NCI-H226 (cell line): ENCODE data around the gene CABLES1.
"Not testable (repeated sequence)": the region's sequence is repeated elsewhere in the genome, so short reads cannot be mapped to it uniquely, and the experiment has no call there.

Source experiments
- DNase-seq: peaks from one replicate; pipeline ENCODE4 v3.0.0-alpha.2; 2015

CABLES1 gene

GRCh38 chr18:23143016-23143814, 7.9 kb downstream of the CABLES1 start:
- peak; percentile 24 for DNase-seq

DNA sequence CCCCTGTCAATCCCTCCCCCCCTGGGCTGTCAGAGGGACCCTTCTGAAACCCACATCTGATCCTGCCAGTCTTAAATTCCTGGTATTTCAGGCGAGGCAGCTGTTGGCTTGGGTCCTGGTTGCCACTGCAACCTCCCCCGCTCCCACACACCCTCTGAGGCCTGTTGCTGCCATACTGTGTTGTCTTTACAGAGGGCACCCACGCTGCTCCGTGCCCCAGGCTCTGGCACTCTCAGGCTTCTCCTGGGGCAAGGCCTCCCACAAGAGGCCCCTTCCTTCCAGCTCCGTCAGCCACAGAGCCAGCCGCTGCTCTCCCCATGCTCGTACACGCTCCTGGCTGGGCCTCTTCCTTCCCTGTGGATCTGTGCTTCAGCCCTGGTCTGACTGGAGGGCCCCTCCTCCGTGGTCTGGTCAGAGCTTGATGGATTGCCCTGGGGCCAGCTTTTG, 8.6 kb downstream of the CABLES1 start:
- DNase-seq: peak; percentile 34

DNA sequence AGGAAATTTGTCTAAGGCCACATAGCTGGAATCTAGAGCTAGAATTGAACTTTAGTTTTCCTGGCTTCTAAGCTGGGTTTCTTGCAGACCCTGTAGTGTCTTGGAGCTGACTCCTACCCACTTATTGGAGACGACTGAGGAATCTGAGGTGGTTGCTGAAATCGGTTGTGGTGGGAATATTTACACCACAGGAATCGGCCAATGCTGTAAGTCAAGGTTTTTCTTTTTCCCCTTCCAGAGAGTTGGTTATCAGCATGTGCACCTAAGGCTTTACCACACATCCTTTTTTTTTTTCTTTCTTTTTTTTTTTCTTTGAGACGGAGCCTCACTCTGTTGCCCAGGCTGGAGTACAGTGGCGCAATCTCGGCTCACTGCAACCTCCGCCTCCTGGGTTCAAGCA, 9.4 kb downstream of the CABLES1 start:
- no peak for DNase-seq

DNA sequence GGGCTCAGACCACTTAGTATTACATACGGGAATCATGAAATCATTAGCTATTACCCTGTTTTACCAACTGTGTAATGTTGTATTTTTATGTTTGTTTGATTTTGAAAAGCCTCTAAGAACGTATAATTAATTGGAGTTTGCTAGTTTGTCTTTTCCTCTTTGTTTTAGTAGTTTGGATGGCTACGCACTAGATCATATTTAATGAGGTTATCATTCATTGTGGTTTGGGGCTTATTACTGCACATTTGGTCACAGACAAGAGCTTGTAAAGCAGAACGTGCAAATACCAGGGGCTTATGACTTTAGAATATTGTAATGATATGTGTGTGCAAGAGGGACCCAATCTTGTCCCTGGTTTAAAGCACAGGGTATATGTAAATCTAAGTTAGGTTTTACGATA, 10.3 kb downstream of the CABLES1 start:
- no peak for DNase-seq

DNA sequence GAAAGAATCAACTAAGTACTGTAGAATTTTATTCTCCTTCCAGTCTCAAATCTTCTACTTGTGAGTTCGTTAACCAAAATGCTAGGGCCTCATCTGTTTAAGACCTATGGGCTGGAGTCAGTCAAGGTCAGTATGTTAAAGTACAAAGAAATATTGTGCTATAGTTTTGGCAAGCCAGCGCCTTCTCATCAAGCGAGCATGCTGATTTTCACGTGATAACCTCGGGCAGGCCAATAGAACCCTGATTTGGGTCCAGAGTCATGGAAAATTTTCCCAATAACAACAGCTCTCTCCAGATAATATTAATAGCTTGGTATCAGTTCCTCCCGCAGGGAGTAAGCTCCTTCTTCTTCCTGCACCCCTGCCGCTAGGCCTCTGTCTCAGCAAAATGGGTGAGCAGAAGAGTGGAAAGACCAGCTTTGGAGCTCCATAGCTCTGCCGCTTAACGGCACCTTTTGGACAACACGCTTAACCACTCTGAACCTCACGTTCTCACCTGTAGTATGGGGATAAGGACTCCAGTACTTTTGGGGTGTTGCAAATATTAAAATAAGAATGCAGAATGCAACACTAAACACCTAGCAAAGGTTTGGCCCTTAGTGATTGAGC, 11.7 kb downstream of the CABLES1 start:
- DNase-seq: no peak

DNA sequence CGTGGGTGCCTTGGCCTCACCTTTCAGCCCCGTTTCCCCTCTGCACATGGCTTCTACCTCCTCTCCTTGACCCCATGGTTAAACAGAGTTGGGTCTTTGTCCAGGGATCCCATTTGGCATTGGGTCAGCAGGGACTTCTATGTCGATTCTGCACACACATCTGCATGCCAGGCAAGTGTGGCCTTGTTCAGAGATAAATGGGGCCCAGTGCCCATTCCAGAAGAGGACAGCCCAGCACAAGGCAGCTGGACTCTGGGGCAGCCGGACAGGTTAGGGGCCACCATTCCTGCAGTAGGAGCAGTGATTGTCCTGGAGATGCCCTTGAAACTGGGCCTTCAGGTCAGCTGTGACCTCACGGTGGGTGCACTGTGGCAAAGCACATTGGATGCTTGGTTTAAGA, 13.1 kb downstream of the CABLES1 start:
- DNase-seq: no peak

- DNase-seq: no peak
Measured at GRCh38 chr18:23149570-23149969, 14.3 kb downstream of the CABLES1 start.

GRCh38 chr18:23151414-23152099, 16.3 kb downstream of the CABLES1 start:
- no peak for DNase-seq

DNA sequence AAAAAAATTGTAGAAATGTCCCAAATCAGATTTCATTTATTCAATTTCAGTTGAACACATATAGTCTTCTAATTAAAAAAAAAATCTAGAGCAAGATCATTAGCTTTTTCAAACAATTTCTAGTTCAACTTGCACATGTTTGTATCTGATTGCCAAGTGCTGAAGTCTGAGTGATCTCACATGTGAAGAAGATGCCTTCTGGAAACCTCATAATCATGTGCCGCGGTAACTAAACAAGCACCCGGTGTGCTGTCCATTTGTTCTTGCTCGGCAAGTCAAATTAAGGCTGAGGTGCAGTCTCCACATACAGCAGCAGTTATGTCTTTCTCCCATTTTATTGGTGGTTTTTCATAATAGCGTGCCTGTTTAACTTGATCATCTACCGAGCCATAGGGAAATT, 18.7 kb downstream of the CABLES1 start:
- no peak for DNase-seq

DNA sequence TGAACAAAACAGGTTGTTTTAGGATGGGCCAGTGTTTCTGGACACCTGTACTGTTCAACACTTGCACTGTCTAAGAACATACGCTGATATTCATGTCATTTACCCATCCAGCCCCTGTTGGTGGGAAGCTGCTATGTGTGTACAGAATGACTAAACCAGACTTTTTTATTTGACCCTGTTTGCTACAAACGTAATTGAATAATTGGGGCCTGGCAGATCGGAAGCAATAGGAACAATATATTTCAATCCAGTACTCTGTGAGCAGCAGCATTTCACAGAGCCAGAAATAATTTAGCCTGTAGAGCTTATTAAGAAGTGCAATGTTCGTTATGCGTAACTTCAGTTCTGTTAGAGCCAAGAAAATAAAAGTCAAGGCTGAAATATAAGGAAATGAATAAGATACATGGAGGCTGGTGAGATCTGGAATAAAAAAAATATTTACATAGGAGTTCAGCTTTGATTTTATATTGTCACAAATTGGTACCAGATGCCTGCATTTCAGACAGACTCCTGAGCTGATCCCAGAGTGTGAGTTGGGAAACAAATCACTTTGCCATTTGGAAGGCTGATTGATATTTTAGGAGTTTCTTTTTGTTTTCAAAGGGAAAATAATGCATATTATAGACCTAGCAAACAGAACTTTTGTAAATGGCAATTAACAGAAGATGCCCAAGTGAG, 19.7 kb downstream of the CABLES1 start:
- DNase-seq: no peak

GRCh38 chr18:23155537-23155936, 20.3 kb downstream of the CABLES1 start:
- no peak for DNase-seq

GRCh38 chr18:23156134-23156533, 20.8 kb downstream of the CABLES1 start:
- no peak for DNase-seq

GRCh38 chr18:23158058-23158457, 22.8 kb downstream of the CABLES1 start:
- no peak for DNase-seq

- DNase-seq: not testable (repeated sequence)
Measured at GRCh38 chr18:23158884-23159283, 23.6 kb downstream of the CABLES1 start.

DNA sequence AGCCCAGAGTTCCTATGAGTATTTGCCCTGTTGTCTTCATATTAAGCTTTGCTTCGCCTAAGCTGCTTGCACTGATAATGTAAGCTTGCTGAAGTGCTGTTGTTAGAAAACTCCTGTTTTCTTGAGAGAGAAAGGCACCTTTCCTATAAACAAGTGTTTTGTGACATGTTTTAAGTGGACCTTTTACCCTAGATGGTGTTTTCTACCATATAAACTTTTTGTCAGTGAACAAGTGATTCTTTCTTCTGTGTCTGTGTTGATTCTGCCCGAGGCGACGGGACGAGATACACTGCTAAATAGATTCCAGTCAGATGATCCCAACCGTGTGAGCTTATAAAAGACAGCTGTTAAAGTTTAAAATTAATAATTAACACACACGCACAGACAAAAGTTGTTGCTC, 24.1 kb downstream of the CABLES1 start:
- DNase-seq: no peak

DNA sequence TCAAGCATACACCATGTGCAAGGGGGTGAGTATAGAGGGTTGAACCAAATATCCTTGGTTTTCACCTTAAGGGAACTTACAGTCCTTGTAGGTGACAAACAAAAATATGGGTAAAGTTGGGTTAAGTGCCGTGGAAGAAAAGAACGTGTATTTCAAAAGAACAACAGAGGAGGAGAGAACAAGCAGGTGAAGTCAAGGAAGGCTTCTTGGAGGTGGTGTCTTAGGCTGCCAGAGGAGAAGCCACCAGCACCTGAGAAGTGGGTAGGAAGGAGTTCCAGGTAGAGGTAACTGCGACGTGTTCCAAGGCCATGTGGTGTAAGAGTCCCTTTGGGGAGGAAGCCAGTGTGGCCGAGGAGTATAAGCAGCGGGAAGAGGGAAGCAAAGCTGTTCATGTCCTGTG, 27.2 kb downstream of the CABLES1 start:
- DNase-seq: no peak

- no peak for DNase-seq
Measured at GRCh38 chr18:23163786-23164533, 28.7 kb downstream of the CABLES1 start.

DNA sequence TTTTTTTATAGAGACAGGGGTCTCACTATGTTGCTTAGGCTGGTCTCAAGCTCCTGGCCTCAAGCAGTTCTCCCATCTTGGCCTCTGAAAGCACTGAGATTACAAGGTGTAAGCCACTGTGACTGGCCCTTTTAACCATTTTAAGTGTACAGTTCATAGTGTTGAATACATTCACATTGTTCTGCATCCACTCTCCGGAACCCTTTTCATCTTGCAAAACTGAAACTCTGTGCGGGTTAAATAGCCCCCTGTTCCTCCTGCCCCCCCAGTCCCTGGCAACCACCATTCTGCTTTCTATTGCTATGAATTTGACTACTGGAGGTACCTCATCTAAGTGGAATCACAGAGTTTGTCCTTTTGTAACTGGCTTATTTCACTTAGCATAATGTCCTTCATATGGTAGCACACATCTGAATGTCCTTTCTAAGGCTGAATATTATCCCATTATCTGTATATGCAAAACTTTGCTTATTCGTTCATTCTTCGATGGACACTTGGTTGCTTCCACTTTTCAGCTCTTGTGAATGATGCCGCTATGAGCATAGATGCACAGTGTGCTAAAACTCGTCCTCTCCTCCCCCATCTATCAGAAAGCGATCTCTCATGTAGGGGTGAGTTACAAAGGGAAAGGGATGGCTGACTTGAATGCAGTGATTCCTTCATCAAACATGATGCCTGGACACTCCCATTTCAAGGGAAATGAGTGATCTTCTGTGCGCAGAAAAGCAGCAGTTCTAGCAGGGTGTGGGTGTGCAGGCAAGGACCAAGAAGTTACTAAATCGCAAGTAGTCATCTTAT, 30.2 kb downstream of the CABLES1 start:
- DNase-seq: no peak

DNA sequence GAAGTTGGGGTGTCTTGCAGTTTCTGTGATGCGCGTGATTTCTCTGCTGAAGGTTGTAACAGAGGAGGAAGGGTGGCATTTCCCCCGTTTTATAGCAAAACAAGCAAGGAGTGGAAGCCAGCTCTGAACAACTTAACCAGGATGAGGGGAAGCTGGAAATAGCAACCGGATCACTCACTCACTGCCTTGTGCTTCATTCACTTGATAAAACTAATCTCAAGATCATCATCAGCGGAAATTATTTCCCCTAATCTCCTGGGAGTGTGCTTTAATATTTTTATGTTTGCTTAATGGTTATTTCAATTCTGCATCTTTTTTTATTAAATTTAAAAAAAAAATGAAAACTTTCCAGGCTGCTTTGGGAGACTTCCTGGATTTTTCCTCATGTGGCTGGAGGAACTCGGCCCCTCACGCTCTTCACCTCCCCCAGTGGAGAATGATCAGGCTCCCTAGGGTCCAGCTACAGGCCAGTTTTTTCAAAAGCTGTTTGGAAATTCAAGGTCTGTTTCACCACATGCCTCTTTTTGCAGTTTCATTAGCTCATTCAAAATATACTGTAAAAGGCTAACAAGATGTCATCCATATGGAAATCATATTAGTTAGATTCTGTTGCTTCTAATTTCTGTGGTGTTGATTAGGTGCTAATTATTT, 31.7 kb downstream of the CABLES1 start:
- no peak for DNase-seq

DNA sequence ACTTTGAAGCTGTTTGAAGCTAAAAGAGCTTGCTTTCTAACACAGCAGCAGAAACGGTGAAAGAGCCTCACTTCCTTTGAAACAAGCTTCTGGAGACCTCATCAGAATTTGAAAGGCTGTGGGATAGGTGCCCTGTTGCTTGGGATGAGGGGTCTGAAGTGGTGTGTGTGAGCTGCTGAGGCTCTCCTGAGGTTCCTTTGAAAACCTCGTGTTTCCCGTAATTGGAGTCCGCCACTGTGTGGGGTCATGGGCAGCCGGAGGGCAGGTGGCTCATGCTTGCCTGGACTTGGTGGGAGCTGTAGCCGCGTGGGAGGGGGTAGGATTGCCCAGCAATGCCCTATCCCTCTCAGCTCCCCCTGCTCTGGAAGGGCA, 34.4 kb downstream of the CABLES1 start:
- no peak for DNase-seq

DNA sequence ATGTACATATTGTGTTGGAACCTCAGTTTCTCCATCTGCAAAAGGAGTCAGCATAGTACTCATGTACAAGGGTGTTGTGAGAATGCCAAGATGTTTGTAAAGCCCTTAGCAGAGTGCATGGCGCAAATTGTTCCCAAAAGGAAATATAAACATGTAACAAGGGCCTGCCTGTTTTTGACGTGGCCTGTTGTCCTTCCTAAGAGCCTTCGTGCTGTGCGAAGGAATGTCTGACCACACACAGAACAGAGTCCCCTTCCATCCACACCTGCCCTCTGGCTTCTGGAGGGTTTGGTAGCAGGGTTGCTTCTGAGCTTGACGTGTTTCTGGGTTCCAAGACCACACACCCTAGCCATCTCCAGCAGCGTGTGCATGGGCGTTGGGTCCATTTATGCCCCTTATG, 34.9 kb downstream of the CABLES1 start:
- no peak for DNase-seq
